Spleen (tissue), 7 donors: ENCODE data around the gene CDC23.

Experiments used
- CTCF ChIP-seq, 11 experiments: fragments of 200-600 bp in 7 of 11; fragments of 450-650 bp in 4 of 11; sonication (generic) in 4 of 11; IDR thresholded peaks in 8 of 11; conservative IDR thresholded peaks in 3 of 11; 1 replicate in 7 of 11; 2 replicates in 4 of 11; pipeline versions ENCODE4 v1.4.0 to v1.8.0; 2016 to 2021; ENCODE audit warnings: antibody characterized with exemption in 11 of 11, inconsistent platforms in 4 of 11, mild to moderate bottlenecking in 1 of 11
- POLR2A ChIP-seq, 3 donors: fragments of 450-650 bp; IDR thresholded peaks; one replicate each; pipeline ENCODE4 v1.5.1; 2017; ENCODE audit warnings: antibody characterized with exemption in 3 of 3, mild to moderate bottlenecking in 1 of 3
- donor health status: DM: no; HTN: no; CAD: no; lungs with moderate emphysema.
- donor health status: DM: no; HTN: no; CAD: no.
- donor health status: DM: no; HTN: no; CAD: no.

DNA sequence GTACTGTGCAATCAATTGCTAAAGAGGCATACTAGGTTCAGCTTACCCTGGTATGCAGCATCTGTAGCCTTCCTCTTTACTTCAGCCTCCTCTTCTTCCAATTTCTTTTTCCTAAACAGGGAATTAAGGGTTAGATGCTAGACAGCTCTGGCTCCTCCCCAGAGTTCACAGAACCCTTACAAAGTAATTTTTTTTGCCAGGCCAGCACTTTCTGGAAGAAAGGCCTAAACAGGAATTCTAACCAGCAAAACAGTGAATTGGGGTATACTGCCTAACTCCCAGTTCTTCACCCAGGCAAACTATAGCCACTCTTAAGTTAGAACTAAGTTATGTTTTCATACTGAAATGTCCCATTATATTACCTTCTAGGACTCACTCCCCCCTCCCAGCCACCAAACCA, 42.8 kb downstream of the CDC23 start:
- TF ChIP-seq CTCF (IDR thresholded peaks at IDR 0.05 in 8 of 11, conservative IDR thresholded peaks at IDR 0.05 in 3 of 11): no peak
- no peak for TF ChIP-seq POLR2A (IDR thresholded peaks at IDR 0.05)
